Stimulated activated CD8-positive, alpha-beta memory T cell treated with anti-CD3 and anti-CD28 coated beads, Interleukin-12 subunit alpha, Interleukin-12 subunit beta, amount 100 ng/mL, for 24 hours (primary cell): ENCODE measurements around the gene PWWP2A.
"Not testable (repeated sequence)": the region's sequence is repeated elsewhere in the genome, so short reads cannot be mapped to it uniquely, and the experiment has no call there.

Experiments
- DNase-seq: peaks from one replicate; pipeline ENCODE4 v3.0.0-alpha.2; 2020; ENCODE audit errors: extremely low read depth

The PWWP2A gene

GRCh38 chr5:160076997-160077396, 42.3 kb downstream of the PWWP2A start:
- no peak for DNase-seq

GRCh38 chr5:160075073-160075472, 44.2 kb downstream of the PWWP2A start:
- no peak for DNase-seq

GRCh38 chr5:160071916-160072315, 47.3 kb downstream of the PWWP2A start:
- no peak for DNase-seq

GRCh38 chr5:160071516-160071915, 47.7 kb downstream of the PWWP2A start:
- DNase-seq: no peak

- DNase-seq: not testable (repeated sequence)
These were observed 50.1 kb downstream of the PWWP2A start for GRCh38 chr5:160069120-160069519.

GRCh38 chr5:160064995-160065614, 54.1 kb downstream of the PWWP2A start:
- DNase-seq: no peak

GRCh38 chr5:160064417-160064810, 54.8 kb downstream of the PWWP2A start:
- no peak for DNase-seq

- DNase-seq: no peak
These were observed 57.5 kb downstream of the PWWP2A start for GRCh38 chr5:160061770-160062169.

- DNase-seq: no peak
These were observed 59.2 kb downstream of the PWWP2A start for GRCh38 chr5:160060001-160060400.

- no peak for DNase-seq
These were observed 62.0 kb downstream of the PWWP2A start for GRCh38 chr5:160057256-160057655.

GRCh38 chr5:160054831-160055230, 64.4 kb downstream of the PWWP2A start:
- DNase-seq: no peak

- DNase-seq: no peak
These were observed 65.2 kb downstream of the PWWP2A start for GRCh38 chr5:160054047-160054446.

GRCh38 chr5:160049099-160049498, 70.2 kb downstream of the PWWP2A start:
- DNase-seq: no peak

- no peak for DNase-seq
These were observed 71.1 kb downstream of the PWWP2A start for GRCh38 chr5:160048131-160048530.

GRCh38 chr5:160047423-160047822, 71.8 kb downstream of the PWWP2A start:
- no peak for DNase-seq

- DNase-seq: no peak
These were observed 74.3 kb downstream of the PWWP2A start for GRCh38 chr5:160044967-160045366.

GRCh38 chr5:160044391-160044804, 74.9 kb downstream of the PWWP2A start:
- DNase-seq: no peak

GRCh38 chr5:160042671-160043070, 76.6 kb downstream of the PWWP2A start:
- DNase-seq: no peak
